Upper lobe of right lung (tissue), 1 donor: ENCODE data around the gene BRME1. TPM values are rescaled to one million over a fixed set of nuclear protein-coding genes. Genes with fewer than 3 reads are reported as not detected.

Experiments
- ATAC-seq: fragments of 200-7000 bp; cut with Tn5 transposase; one replicate; pipeline ENCODE4 v1.9.1; 2020; ENCODE audit warnings: mild to moderate bottlenecking, moderate library complexity
- DNase-seq: peaks from one replicate; pipeline ENCODE4 v3.0.0-alpha.2; 2020
- H3K27ac ChIP-seq: fragments of 200-600 bp; one replicate; pipeline ENCODE4 v1.8.0; 2022
- H3K27me3 ChIP-seq: fragments of 200-600 bp; one replicate; pipeline ENCODE4 v1.8.0; 2022; ENCODE audit warnings: mild to moderate bottlenecking
- H3K36me3 ChIP-seq: fragments of 200-600 bp; one replicate; pipeline ENCODE4 v1.8.0; 2022
- H3K4me1 ChIP-seq: fragments of 200-600 bp; one replicate; pipeline ENCODE4 v1.8.0; 2022
- H3K4me3 ChIP-seq: fragments of 200-600 bp; one replicate; pipeline ENCODE4 v1.8.0; 2022; ENCODE audit warnings: mild to moderate bottlenecking
- H3K9me3 ChIP-seq: fragments of 200-600 bp; one replicate; pipeline ENCODE4 v1.8.0; 2022
- intact Hi-C: fragments of 100-400 bp; cut with DNase I; formaldehyde crosslinking; loops from one replicate; pipeline ENCODE4 v1.11.0; 2022
- total RNA-seq: library from RNA; stranded (reverse); fragmentation: NEBNext Ultra II Directional; extraction: Animal tissue kit (Norgen Biotek cat#: 25700); gene quantifications from one replicate; pipeline ENCODE4 v1.2.1, GENCODE V29; 2021
- TF ChIP-seq, protein P1 (sequence below): fragments of 200-600 bp; IDR thresholded peaks from one replicate; pipeline ENCODE4 v1.8.0; 2022; ENCODE audit warnings: antibody characterized with exemption
- donor health status: DM: no; HTN: yes; CAD: no; lungs with severe emphysema.

The BRME1 gene
- total RNA-seq, 1 donor from 2014 or later: 2.0 TPM

DNA sequence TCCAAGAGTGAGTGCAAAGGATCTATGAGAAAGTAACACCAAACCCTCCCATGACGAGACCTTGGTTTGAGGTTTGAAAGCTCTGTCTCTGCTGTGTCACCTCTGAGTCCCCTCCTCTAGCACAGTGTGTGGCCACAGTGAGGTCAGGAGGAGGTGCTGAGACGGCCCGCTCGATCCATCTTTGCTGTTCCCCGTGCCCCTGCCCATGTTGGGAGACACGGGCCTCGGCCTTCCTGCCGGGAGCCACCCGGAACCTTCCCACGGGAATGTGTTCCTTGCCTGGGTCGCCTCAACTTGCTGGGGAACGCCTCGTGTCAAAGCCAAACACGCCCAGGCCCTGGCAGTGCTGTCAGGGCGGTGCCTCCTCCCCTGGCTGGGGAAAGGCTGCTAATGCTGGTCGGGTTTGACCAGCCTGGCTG is 18.9 kb downstream of the BRME1 start:
- no peak overlapping the region for H3K4me3 ChIP-seq
- no peaks in the 10 kb centered on the region for H3K9me3 ChIP-seq
- no peaks in the 10 kb centered on the region for H3K4me1 ChIP-seq
- TF ChIP-seq, protein P1, sequence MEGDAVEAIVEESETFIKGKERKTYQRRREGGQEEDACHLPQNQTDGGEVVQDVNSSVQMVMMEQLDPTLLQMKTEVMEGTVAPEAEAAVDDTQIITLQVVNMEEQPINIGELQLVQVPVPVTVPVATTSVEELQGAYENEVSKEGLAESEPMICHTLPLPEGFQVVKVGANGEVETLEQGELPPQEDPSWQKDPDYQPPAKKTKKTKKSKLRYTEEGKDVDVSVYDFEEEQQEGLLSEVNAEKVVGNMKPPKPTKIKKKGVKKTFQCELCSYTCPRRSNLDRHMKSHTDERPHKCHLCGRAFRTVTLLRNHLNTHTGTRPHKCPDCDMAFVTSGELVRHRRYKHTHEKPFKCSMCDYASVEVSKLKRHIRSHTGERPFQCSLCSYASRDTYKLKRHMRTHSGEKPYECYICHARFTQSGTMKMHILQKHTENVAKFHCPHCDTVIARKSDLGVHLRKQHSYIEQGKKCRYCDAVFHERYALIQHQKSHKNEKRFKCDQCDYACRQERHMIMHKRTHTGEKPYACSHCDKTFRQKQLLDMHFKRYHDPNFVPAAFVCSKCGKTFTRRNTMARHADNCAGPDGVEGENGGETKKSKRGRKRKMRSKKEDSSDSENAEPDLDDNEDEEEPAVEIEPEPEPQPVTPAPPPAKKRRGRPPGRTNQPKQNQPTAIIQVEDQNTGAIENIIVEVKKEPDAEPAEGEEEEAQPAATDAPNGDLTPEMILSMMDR: no peak
- intact Hi-C loops: no loop called here
- ATAC-seq: no peak
- H3K27ac ChIP-seq: no peak overlapping the region
- H3K27me3 ChIP-seq: no peaks in the 10 kb centered on the region
- H3K36me3 ChIP-seq: no peaks in the 10 kb centered on the region
- DNase-seq: no peak

GRCh38 chr19:13885826-13886365 is 20.0 kb downstream of the BRME1 start:
- TF ChIP-seq, protein P1: no peak
- H3K27ac ChIP-seq: no peak overlapping the region
- no peaks in the 10 kb centered on the region for H3K27me3 ChIP-seq
- ATAC-seq (no peak), DNase-seq (no peak)
- no peaks in the 10 kb centered on the region for H3K36me3 ChIP-seq
- no peaks in the 10 kb centered on the region for H3K9me3 ChIP-seq
- H3K4me3 ChIP-seq: no peak overlapping the region
- intact Hi-C loops: no loop called here
- peaks cover 11% of the 10 kb centered on the region for H3K4me1 ChIP-seq

DNA sequence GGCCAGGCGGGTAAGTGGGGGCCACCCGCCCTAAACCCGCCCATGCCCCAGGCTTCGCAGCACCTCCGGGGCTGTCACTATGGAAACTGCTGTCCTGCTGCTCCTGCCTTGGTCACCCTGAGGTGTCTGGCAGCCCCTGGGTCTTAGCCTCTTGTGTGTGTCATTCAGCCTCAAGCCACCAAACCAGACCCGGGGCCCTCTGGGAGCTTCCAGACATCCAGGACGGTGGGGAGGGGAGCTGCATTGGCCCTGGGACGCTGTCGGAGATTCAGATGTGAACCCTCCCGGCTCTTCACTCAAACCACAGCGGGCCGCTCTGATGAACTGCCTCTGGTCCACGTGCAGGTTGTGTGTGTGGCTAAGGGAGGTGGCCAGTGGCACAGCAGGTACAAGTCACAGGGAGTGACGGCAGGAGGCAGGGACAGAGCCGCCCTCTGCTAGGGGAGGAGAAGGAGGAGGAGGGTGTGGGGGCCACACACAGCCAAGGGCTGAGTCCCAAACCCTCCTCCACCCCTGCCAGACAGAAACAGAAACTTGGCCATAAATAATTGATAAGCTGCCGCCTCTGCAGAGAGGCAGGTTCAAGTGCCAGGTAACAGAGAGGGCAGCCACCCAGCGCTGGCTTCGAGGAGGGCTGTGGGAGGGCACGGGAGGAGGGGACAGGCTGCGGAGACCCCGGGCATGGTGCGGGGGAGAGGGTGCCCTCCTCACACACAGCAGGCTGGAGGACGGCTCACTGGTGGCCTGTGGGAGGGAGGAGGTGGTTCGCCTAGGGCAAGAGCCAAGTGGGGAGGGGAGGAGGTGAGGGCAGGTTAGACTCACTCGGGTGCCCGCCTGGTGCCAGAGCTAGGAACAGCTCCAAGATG is 21.0 kb downstream of the BRME1 start:
- intact Hi-C loops: no loop called here
- TF ChIP-seq, protein P1: no peak
- Histone ChIP-seq H3K4me1 (peaks cover 19% of the 10 kb centered on the region), H3K36me3 (no peaks in the 10 kb centered on the region), H3K4me3 (no peak overlapping the region), H3K27me3 (no peaks in the 10 kb centered on the region), H3K9me3 (no peaks in the 10 kb centered on the region), H3K27ac (no peak overlapping the region)
- no peak for DNase-seq
- peak; percentile 12 for ATAC-seq

GRCh38 chr19:13883516-13884064 is 22.3 kb downstream of the BRME1 start:
- Histone ChIP-seq H3K27ac (no peak overlapping the region), H3K27me3 (no peaks in the 10 kb centered on the region), H3K9me3 (no peaks in the 10 kb centered on the region), H3K4me1 (peaks cover 22% of the 10 kb centered on the region), H3K4me3 (no peak overlapping the region), H3K36me3 (no peaks in the 10 kb centered on the region)
- TF ChIP-seq, protein P1: no peak
- no peak for DNase-seq
- no peak for ATAC-seq
- intact Hi-C loops: no loop called here

GRCh38 chr19:13882836-13883235 is 23.1 kb downstream of the BRME1 start:
- Histone ChIP-seq H3K27ac (no peak overlapping the region), H3K4me3 (no peak overlapping the region), H3K4me1 (peaks cover 22% of the 10 kb centered on the region), H3K9me3 (no peaks in the 10 kb centered on the region), H3K36me3 (no peaks in the 10 kb centered on the region), H3K27me3 (no peaks in the 10 kb centered on the region)
- TF ChIP-seq, protein P1: no peak
- ATAC-seq: no peak
- DNase-seq: no peak
- intact Hi-C loops: no loop called here
